PC-9 (cell line): ENCODE results near the gene IMMP2L.

ENCODE experiments used
- CTCF ChIP-seq: fragments of 200-600 bp; sonication (generic); conservative IDR thresholded peaks from 2 replicates; pipeline ENCODE4 v1.6.1; 2017; ENCODE audit warnings: mixed run types, antibody characterized with exemption, mild to moderate bottlenecking, moderate library complexity
- EZH2 ChIP-seq: fragments of 200-600 bp; sonication (generic); IDR thresholded peaks from 2 replicates; pipeline ENCODE4 v1.8.0; 2017; ENCODE audit warnings: antibody characterized with exemption, low read depth

- no peak for TF ChIP-seq CTCF
- TF ChIP-seq EZH2: no peak
These were observed 457.0 kb downstream of the IMMP2L start for GRCh38 chr7:111105269-111105668.
